Keratinocyte (primary cell): ENCODE measurements around the gene TSR1. TPM values are rescaled to one million over a fixed set of nuclear protein-coding genes. Genes with fewer than 3 reads are reported as not detected.

Experiments
- DNase-seq: peaks from one replicate; pipeline ENCODE4 v3.0.0-alpha.2; 2011; ENCODE audit warnings: low read depth, missing footprints, low spot score
- FAIRE-seq: peaks from 2 replicates; lab custom pipeline; 2011; peaks lifted over from hg19 to GRCh38; lab: Jason Lieb, UNC
- H2AFZ ChIP-seq: 2 replicates; pipeline ENCODE4 v1.6.0; 2012; ENCODE audit warnings: low read length, control low read depth, inconsistent platforms; ENCODE audit not compliant: control insufficient read depth
- H3K27ac ChIP-seq: 2 replicates; pipeline ENCODE4 v1.5.1; 2011; ENCODE audit warnings: low read length; ENCODE audit not compliant: control insufficient read depth, insufficient read depth
- H3K27me3 ChIP-seq: 3 replicates; pipeline ENCODE4 v1.6.0; 2011; ENCODE audit warnings: low read length; ENCODE audit not compliant: control insufficient read depth, insufficient read depth; ENCODE audit errors: extremely low read depth
- H3K36me3 ChIP-seq, 2 experiments: 2 replicates in 1 of 2; 3 replicates in 1 of 2; pipeline ENCODE4 v1.5.1; 2011; ENCODE audit warnings: low read length in 2 of 2, mild to moderate bottlenecking in 1 of 2; ENCODE audit not compliant: control insufficient read depth in 2 of 2, insufficient read depth in 2 of 2; ENCODE audit errors: extremely low read depth in 1 of 2
- H3K4me1 ChIP-seq: 3 replicates; pipeline ENCODE4 v1.5.1; 2011; ENCODE audit warnings: low read length; ENCODE audit not compliant: control insufficient read depth, insufficient read depth; ENCODE audit errors: extremely low read depth
- H3K4me2 ChIP-seq: 3 replicates; pipeline ENCODE4 v1.6.0; 2011; ENCODE audit warnings: low read depth, low read length; ENCODE audit not compliant: control insufficient read depth, insufficient read depth; ENCODE audit errors: extremely low read depth
- H3K4me3 ChIP-seq, 3 experiments: fragments of 200-600 bp in 1 of 3; sonication (generic) in 1 of 3; 2 replicates in 2 of 3; 3 replicates in 1 of 3; pipeline ENCODE4 v1.5.1; 2011 to 2016; ENCODE audit warnings: low read length in 3 of 3, mild to moderate bottlenecking in 3 of 3, control low read depth in 2 of 3, inconsistent platforms in 1 of 3, low read depth in 1 of 3, mixed read lengths in 1 of 3, mixed run types in 1 of 3, moderate library complexity in 1 of 3; ENCODE audit not compliant: control insufficient read depth in 2 of 3, insufficient read depth in 2 of 3; ENCODE audit errors: extremely low read depth in 1 of 3
- H3K79me2 ChIP-seq: 2 replicates; pipeline ENCODE4 v1.6.0; 2012; ENCODE audit warnings: low read length; ENCODE audit not compliant: control insufficient read depth, insufficient read depth
- H3K9ac ChIP-seq: 3 replicates; pipeline ENCODE4 v1.6.0; 2011; ENCODE audit warnings: low read length; ENCODE audit not compliant: control insufficient read depth, insufficient read depth; ENCODE audit errors: extremely low read depth
- H3K9me1 ChIP-seq: 3 replicates; pipeline ENCODE4 v1.6.0; 2011; ENCODE audit warnings: low read length; ENCODE audit not compliant: control insufficient read depth, insufficient read depth; ENCODE audit errors: extremely low read depth
- H3K9me3 ChIP-seq: 2 replicates; pipeline ENCODE4 v1.5.1; 2012; ENCODE audit warnings: low read depth, low read length; ENCODE audit not compliant: control insufficient read depth
- H4K20me1 ChIP-seq: 3 replicates; pipeline ENCODE4 v1.6.0; 2011; ENCODE audit warnings: low read length; ENCODE audit not compliant: control insufficient read depth, insufficient read depth; ENCODE audit errors: extremely low read depth
- EZH2 ChIP-seq: IDR thresholded peaks from one replicate; pipeline ENCODE4 v1.6.1; 2012; ENCODE audit warnings: inconsistent platforms, mild to moderate bottlenecking, low read length, moderate library complexity
- dilution Hi-C: fragments of 300-500 bp; cut with MboI; formaldehyde crosslinking; loops from one replicate; pipeline ENCODE4 v1.7.0; 2020; ENCODE audit warnings: low sequenced_read_pairs; ENCODE audit not compliant: extremely low pct_ligation_motif_present
- polyA plus RNA-seq, 5 experiments: library from polyadenylated mRNA; depleted of rRNA in 3 of 5; stranded (reverse) in 3 of 5; stranded (forward) in 1 of 5; unstranded in 1 of 5; fragments of >200 nt; gene quantifications; 1 replicate in 1 of 5; 2 replicates in 3 of 5; 3 replicates in 1 of 5; pipeline versions ENCODE4 v1.2.1 to v1.2.3, GENCODE V29; 2011 to 2012; ENCODE audit warnings: missing spikeins in 2 of 5, low read depth in 1 of 5, low replicate concordance in 1 of 5
- TF ChIP-seq, protein P1 (sequence below), 3 experiments: IDR thresholded peaks in 1 of 3; conservative IDR thresholded peaks in 1 of 3; optimal IDR thresholded peaks in 1 of 3; 2 replicates in 2 of 3; 3 replicates in 1 of 3; pipeline versions ENCODE3 to v1.5.1; 2011; ENCODE audit warnings: low read length in 3 of 3, mild to moderate bottlenecking in 3 of 3, moderate library complexity in 2 of 3, control low read depth in 1 of 3, inconsistent platforms in 1 of 3; ENCODE audit not compliant: insufficient read depth in 2 of 3; ENCODE audit errors: extremely low read depth in 1 of 3

The TSR1 gene
- polyA plus RNA-seq, 1 donor (not counting 4 experiments of a cell fraction or from before 2014, with no cell fraction given) = 17.1 TPM

DNA sequence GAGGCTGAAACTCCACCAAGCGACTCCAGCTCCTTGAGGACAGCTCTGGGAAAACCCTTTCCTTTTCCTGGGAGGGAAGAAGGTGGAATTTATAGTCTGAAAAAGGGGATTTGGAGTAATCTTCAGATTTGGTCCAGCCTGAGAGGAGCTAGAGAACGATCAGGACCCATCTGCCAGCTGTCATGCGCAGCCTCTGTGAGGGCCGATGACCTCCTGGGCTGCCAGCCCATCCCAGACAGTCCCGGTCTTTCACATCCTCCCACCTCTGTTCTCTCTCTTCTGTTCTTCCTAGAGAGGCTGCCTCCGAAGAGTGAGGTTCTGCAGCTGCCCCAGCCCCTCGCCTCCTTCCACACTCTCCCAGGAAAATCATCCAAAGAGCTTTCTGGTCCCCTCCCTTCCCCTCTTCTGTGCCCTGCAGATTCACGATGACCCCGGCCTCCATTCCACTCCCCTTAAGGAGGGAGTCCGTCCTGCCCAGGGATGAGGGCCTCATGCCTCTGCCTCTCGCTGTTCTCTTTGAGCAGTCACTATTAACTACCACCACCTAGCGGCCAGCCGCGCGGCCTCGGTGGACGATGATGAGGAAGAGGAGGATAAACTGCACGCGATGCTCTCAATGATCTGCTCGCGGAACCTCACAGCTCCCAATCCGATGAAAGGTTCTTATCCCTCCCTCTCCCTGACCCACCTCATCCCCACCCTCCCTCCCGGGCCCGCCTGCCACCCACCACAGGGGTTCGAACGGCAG, 30.7 kb upstream of the TSR1 start:
- peaks cover 2% of the 10 kb centered on the region for H4K20me1 ChIP-seq
- H3K4me3 ChIP-seq = no peak overlapping the region
- no peak overlapping the region for H3K4me2 ChIP-seq
- no peaks in the 10 kb centered on the region for H3K4me1 ChIP-seq
- H2AFZ ChIP-seq = no peak overlapping the region
- H3K36me3 ChIP-seq = peaks cover 5 to 14% of the 10 kb centered on the region in 2 experiments
- FAIRE-seq (no peak), DNase-seq (no peak)
- H3K27me3 ChIP-seq = no peaks in the 10 kb centered on the region
- no peak overlapping the region for H3K9ac ChIP-seq
- no peak overlapping the region for H3K27ac ChIP-seq
- H3K9me3 ChIP-seq = no peaks in the 10 kb centered on the region
- dilution Hi-C loops = no loop called here
- no peaks in the 10 kb centered on the region for H3K79me2 ChIP-seq
- no peak for TF ChIP-seq EZH2
- TF ChIP-seq, protein P1, sequence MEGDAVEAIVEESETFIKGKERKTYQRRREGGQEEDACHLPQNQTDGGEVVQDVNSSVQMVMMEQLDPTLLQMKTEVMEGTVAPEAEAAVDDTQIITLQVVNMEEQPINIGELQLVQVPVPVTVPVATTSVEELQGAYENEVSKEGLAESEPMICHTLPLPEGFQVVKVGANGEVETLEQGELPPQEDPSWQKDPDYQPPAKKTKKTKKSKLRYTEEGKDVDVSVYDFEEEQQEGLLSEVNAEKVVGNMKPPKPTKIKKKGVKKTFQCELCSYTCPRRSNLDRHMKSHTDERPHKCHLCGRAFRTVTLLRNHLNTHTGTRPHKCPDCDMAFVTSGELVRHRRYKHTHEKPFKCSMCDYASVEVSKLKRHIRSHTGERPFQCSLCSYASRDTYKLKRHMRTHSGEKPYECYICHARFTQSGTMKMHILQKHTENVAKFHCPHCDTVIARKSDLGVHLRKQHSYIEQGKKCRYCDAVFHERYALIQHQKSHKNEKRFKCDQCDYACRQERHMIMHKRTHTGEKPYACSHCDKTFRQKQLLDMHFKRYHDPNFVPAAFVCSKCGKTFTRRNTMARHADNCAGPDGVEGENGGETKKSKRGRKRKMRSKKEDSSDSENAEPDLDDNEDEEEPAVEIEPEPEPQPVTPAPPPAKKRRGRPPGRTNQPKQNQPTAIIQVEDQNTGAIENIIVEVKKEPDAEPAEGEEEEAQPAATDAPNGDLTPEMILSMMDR (optimal IDR thresholded peaks at IDR 0.05 in 1 of 3, IDR thresholded peaks at IDR 0.05 in 1 of 3, conservative IDR thresholded peaks at IDR 0.05 in 1 of 3; ENCODE audit: extremely low read depth in 1 of 3, insufficient read depth in 2 of 3, low read length in 3 of 3) = no peak
- no peaks in the 10 kb centered on the region for H3K9me1 ChIP-seq

DNA sequence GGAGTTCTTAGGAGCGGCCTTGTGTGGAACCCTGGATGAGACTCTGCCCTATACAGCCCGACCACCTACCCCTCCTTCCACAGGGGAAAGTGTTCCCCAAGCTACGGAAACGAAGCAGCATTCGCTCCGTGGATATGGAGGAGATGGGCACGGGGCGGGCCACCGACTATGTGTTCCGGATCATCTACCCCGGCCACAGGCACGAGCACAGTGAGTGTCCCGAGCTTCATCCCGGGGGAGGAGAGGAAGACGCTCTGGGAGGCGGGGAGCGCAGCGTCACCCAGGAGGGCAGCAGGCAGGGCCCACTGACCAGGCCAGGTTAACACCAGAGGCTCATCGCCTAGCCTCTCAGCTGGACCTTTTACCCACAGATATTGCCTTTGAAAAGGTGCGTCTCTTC, 28.9 kb upstream of the TSR1 start:
- Histone ChIP-seq H3K79me2 (no peaks in the 10 kb centered on the region), H3K4me1 (peaks cover 4% of the 10 kb centered on the region), H3K27me3 (no peaks in the 10 kb centered on the region), H3K4me2 (no peak overlapping the region), H3K9ac (no peak overlapping the region), H3K4me3 (no peak overlapping the region), H3K9me1 (no peaks in the 10 kb centered on the region), H4K20me1 (no peaks in the 10 kb centered on the region), H2AFZ (no peak overlapping the region), H3K36me3 (peaks cover 5 to 12% of the 10 kb centered on the region in 2 experiments), H3K9me3 (no peaks in the 10 kb centered on the region), H3K27ac (no peak overlapping the region)
- no peak for FAIRE-seq
- dilution Hi-C loops = no loop called here
- DNase-seq = no peak
- TF ChIP-seq, protein P1 (optimal IDR thresholded peaks at IDR 0.05 in 1 of 3, IDR thresholded peaks at IDR 0.05 in 1 of 3, conservative IDR thresholded peaks at IDR 0.05 in 1 of 3; ENCODE audit: extremely low read depth in 1 of 3, insufficient read depth in 2 of 3, low read length in 3 of 3) = no peak
- TF ChIP-seq EZH2 = no peak
